GM19238 (cell line): ENCODE measurements around the gene RNF183.

Experiments used
- DNase-seq: peaks from one replicate; pipeline ENCODE4 v3.0.0; 2011; ENCODE audit warnings: low spot score; ENCODE audit not compliant: insufficient read length

RNF183 gene, protein sequence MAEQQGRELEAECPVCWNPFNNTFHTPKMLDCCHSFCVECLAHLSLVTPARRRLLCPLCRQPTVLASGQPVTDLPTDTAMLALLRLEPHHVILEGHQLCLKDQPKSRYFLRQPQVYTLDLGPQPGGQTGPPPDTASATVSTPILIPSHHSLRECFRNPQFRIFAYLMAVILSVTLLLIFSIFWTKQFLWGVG

DNA sequence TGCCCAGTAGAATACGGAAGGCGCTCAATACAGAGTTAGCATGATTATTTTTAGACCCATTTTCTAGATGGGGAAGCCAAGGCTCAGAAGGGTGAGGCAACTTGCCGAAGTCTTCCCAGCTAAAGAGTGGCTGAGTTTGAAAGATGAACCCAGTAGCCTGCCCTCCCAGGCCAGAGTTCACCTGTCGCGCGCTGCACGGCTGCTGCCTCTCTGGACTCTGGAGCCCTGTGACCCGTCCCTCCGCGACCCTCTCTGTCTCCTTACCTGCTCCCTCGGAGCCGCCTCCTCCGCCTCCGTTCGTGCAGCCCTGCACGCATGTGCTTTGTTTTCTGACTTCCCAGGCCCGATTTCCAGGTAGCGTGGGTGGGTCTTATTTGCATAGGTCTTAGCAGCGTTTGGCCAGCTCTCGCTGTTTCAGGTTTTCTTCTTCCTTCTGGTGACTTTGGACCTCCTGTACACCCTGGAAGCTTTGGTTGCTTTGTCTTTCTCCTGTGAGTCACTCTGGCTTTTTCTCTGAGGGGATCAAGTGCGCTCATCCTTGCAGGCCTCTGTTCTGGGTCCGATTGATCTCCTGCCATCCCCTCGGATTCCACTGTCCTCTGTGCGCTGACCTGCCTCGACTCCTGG is at the start of gene RNF183:
Gene RNF183 (minus strand): TSS at position 585 of the 627 bp plus-strand sequence. CDS start 5,192 bp downstream, outside the sequence.
- DNase-seq, result no peak

DNA sequence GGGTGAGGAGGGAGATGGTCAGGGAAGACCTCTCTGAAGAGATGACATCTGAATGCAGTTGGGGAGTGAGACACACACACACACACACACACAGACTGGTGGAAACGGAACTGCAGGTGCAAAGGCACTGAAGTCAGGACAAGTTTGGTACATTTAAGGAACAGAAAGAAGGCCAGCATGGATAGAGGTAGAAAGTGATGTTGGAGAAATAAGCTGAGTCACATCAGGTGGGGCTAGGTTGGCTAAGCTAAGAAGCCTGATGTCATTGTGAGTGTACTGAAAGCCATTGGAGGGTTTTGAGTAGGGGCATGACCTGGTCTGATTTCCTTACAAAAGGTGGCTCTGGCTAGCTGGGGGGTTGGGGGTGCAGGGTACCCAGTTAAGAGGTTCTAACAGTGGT is 49.2 kb upstream of the RNF183 start:
- DNase-seq, result no peak

DNA sequence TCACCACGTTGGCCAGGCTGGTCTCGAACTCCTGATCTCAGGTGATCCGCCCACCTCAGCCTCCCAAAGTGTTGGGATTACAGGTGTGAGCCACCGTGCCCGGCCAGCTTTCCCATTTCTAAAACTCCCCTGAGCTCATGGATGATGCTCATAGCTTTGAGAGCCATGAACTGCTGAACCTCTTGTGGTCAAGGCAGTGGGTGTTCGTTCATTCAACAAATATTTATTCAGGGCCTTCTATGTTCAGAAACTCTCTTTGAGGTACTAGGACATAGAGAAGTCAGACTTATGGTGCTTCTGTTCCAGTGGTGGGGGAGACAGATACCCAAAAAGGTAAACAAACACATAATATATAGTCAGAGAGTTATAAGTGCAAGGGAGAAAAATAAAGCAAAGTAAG is 48.8 kb upstream of the RNF183 start:
- no peak for DNase-seq

DNA sequence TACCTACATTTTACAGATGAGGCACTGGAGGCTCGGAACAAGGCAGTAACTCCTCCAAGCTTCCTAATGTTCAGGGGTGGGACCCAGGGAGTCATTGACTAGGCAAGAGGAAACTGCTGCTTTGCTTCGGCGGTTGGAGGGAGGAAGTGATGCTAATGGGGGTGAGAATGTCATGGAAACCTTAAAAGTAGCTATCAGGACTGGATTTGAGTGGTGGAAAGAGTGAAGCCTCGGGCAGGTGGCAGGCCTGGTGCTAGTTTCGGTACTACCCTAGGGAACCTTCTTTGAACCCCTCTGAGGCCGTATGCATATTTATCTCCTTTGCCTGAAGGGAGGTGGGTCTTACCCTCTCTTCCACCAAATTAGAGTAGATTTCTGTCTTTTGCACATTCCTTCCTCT is 47.8 kb upstream of the RNF183 start:
- no peak for DNase-seq

DNA sequence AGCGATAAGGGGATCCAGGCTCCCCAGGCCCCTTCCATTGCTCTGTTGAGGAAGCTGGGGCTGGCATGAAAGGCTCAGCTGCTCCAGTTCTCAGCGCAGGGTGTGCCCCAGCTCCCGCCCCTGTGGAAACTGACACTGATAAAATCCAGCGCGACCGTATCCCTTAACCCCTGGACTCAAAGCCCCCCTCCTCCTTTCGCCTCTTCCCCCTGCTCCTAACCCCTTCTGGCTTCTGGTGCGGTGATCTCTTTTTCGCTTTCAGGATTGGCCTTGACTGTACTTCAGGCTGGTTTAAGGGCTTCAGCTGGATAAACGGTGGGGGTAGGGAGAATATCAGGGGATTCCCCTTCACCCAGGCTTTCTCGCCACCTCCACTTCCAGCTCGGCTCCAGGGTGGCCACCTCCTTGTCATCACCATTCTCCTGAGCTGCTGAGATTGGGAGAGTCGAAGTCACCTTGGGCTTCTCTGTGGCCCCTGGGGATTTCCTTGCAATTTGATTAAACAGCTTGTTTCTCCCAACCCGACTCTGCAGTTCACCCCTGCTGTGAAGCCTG is 47.0 kb upstream of the RNF183 start:
- no peak for DNase-seq

DNA sequence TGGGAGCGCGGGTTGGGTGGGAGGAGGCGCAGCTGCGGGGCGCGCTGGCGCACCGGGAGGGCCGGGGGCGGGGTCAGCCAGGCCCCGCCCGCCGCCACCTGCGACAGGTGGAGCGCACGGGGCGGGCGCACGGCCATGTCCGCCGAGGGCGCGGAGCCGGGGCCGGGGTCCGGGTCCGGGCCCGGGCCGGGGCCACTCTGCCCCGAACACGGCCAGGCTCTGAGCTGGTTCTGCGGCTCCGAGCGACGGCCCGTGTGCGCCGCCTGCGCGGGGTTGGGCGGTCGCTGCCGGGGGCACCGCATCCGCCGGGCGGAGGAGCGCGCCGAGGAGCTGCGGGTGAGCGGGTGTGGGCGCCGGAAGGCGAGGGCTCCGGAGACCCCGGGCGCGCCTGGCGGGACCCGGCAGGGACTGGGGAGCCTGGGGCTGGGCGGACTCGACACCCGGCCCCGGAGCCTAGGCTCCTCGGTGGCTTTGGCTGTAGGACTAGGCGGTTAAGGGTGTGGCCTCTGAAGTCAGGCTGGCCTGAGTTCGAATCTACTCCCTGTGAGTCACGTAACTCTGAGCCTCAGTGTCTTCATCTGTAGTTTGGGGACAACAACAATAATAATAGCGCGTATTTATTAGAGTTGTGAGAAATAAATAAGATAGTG is 46.4 kb upstream of the RNF183 start, which contains the start of gene BSPRY:
Gene BSPRY (plus strand): TSS at position 97 of the 650 bp plus-strand sequence. CDS start 39 bp downstream, at position 136.
- DNase-seq, result peak; percentile 49

DNA sequence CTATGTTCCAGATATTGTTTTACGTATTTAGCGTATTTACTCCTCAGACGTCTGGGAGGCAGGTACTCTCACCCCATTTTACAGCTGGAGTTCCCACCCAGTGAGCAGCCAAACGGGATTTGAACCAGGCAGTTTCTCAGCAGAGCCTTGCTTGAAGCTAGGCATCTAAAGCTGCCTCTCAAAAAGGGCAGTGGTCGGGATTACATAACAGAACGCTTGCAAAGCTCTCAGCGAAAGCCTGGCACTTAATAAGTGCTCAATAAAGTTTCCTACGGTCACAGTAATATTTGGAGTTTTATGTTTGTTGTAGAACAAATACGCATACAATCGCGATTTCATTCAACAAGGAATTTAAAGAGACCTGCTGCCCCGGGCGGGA is 45.9 kb upstream of the RNF183 start:
- DNase-seq, result no peak

DNA sequence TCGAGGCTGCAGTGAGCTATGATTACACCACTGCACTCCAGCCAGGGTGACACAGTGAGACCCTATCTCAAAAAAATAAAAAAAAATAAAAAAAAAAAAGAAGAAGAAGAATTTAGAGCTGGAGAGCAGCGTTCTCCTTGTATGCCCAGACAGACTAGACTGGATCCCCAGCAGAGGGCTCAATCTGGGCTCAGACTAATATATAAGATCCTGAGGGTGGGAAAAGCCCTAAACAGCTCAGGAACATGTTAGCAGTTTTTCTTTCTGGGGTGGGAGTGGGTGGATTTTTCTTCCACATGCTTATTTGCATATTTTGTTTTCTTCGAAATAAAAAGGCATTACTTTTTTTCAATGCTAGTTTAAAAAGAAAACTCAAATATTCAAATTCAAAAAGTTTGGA is 45.3 kb upstream of the RNF183 start:
- no peak for DNase-seq

DNA sequence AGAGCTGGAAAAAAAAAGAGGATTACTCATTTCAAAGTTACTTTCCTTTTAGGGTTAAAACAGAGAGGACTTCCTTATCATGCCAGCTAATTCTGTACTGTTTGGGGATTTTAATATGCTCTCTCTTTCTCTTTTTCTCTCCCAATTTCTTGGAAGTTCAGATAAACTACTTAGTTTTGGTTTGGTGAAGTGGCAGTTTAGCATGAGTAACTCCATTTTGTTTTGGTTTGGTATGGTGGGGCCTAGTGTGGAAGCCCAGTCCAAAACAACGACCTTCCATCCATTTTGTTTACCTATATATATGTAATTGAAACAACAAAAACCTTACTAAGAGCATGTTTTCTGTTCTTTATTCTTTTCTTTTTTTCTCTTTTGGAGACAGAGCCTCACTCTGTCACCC is 42.5 kb upstream of the RNF183 start:
- no peak for DNase-seq

DNA sequence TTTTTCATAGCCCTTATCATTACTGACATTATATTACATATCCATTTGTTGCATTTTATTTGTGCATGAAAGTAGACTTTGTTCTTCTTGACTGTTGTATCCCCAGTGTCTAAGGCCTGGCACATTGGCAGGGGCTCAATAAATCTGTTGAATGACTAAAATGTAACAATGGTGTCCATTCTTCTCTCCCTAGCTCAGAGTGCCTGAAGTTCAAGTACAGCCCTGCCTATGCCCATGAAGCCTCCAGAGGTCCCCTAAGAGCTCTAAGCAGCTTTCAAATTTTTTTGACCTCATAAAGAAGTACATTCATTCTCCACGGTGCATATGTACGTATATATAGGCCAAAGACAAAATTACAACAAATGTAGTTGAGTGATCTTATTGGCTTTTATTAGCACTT is 42.0 kb upstream of the RNF183 start:
- DNase-seq, result no peak

DNA sequence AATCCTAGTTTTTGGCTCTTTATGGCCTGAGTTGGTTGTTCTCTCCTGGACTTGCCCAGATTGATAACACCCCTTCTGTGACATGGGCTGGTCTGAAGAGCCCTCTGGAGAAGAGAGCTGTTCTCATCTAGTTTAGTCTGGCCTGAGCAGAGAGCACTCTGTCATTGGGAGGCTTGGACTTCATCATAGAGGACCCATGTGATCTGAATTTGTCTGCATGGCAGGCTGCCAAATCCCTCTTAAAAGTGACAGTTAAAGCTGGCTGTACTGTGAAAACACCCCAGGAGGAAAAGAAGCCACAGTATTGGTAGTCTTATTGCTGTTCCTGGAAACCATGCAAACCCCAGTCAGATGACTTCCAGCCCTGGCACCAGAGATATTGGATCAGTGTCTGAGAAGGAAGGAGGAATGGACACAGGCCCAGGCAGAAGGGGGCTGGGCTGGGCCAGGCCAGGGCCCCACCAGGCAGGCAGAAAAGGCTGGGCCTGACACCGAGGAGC is 40.6 kb upstream of the RNF183 start:
- no peak for DNase-seq

DNA sequence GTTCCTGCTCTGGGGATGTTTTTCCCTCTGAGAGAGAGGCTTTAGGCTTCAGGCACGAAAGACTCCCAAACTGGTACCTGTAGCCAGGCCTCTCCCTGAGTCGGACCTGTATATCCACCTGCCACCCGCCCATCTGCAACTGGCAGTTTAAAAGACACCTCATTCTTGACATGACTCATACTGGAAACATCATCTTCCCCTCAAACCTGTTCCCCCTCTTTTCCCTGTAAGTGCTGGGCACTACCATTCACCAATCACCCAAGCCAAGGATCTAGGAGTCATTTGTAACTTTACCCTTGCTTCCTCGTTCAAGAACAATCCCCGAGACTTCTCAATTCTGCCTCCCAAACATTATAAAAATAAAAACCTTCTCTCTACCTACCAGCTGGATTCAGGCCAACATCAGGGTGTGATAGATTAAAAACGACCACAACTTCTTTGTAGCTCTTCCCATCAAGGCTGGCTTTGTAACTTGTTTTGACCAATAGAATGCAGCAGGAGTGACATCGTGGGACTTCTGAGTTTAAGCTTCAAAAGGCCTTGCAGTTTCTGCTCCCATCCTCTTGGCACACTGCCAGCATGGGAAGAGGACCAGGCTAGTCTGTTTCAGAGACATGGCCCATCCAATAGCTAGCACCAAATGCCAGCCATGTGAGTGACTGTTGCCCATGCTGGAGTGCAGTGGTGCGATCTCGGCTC is 38.7 kb upstream of the RNF183 start:
- DNase-seq, result no peak

DNA sequence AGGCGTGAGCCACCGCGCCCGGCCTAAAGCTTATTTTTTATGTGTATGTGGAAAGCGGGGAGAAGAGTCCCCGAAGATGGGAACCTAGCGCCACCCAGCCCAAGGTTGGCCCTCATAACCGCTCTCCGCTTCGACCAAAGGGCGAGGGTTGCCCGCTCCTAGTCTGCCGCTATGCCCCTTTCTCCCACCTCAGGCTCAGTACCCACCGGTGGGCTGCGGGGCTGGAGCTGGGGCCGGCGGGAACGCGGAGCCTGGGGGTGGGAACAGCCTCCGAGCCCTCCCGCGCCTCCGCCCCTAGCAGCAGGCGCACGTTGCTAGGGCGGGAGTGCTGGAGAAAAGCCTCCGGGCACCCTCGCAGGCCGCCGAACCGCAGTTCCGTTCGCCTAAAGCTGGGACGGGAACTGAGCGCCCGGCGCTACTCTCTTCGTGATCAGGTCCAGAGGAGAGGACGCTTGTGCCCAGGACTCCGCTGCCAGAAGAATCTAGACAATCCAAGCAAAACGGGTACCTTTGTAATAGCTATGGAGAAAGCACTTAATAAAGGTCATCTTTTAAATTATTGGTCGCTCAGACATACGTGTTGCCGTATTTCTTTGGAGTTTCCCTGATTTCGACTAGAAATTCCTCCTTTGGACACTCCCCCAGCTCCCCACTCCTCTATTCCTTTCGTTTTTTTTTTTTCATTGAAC is 37.0 kb upstream of the RNF183 start, which contains the start of gene WDR31:
Gene WDR31 (minus strand): TSS at position 265 of the 689 bp plus-strand sequence. CDS start 8,253 bp downstream, outside the sequence.
- peak; percentile 91 for DNase-seq

DNA sequence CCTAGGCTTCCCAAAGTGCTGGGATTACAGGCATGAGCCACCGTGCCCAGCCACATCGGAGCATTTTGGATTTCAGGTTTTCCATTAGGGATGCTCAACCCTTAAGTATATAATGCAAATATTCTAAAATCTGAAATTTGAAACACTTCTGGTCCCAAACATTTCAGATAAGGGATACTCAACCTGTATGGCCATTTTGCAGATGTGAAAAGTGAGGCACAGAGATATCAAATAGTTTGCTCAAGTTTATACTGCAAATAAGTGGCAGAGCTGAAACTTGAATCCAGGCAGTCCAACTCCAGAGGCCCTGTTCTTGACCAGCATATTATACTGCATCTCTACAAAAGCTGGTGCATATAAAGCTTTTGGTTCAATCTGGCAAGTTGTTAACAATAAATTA is 34.5 kb upstream of the RNF183 start:
- no peak for DNase-seq

DNA sequence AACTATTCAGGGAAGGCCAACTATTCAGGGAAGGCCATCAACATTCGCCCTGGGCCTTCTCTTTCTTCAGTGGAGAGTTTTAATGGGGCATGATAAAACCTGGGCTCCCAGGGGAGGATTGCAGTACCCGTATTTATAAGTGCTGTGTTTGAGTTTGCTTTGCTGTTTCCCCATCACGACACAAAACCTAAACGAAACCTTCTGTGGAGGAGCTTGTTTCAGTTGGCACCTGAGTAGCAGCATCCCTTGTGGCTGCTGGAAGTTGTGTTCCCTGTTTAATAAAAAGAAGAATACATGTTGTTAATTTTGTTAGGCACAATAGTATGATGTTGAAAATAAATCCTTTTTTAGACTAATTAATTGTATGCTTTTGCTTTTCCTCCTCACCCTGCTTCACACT is 28.6 kb upstream of the RNF183 start:
- DNase-seq, result no peak

DNA sequence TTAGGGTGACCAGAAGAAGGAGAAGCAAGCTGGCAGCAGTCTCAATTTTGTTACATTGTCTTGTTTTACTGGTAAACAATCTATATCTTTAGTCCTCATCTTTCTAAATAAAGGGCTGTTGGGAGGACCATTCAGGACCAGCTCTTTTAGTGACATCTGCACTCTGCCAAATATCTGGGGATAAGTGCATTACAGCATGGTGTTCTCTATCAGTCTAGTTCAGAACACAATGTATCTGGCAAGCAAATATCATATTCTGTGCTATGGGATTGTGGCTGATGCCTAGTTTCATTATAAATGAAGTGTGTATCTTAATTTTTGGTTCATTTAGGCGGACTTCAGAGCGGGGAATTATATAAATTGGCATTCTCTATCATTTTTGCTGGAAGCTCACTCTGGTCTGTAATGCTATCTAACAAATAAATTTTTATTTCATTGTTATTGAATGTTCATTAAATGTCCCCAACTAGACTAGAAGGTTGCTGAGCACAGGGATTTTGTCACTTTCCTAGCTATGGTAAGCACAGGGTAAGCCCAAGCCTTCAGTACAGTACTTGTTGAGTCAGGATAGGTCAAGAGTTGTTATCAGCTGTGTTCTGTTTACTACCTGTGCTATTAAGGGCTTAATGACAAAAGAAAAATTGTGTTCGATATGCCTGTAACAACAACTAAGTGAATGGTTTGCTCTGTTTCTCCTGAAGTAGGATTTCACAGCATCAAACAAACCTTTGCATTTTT is 25.0 kb upstream of the RNF183 start:
- no peak for DNase-seq

DNA sequence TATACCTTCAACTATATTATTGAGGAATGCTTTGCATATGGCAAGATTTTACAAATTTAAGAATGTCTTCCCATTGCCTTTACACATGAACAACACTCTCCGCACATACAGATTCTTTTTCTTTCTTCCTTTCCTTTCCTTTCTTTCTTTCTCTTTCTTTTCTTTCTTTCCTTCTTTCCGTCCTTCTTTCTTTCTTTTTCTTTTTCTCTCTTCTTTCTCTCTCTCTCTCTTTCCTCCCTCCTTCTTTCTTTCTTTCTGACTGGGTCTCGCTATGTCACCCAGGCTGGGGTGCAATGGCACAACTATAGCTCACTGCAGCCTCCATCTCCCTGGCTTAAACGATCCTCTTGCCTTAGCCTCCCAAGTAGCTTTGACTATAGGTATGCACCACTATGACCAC is 23.1 kb upstream of the RNF183 start:
- no peak for DNase-seq

DNA sequence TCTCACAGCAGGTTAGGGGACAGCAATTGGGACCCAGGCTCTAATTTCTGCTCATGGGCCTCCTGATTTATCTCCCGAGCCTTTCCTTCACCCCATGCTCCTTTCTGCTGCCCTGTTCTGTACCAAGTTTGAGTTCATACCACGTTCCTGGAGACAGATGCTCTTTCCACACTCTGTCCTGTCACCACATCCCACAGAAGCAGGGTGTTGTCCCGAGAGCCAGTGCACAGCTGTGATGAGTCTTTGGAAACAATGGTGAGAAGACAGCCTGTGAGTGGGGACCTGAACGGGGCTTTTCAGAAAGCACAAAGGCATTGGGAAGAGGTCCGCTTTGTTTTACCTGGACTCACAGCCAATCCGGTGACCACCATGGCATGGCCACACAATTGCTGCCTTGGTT is 19.5 kb upstream of the RNF183 start:
- no peak for DNase-seq

DNA sequence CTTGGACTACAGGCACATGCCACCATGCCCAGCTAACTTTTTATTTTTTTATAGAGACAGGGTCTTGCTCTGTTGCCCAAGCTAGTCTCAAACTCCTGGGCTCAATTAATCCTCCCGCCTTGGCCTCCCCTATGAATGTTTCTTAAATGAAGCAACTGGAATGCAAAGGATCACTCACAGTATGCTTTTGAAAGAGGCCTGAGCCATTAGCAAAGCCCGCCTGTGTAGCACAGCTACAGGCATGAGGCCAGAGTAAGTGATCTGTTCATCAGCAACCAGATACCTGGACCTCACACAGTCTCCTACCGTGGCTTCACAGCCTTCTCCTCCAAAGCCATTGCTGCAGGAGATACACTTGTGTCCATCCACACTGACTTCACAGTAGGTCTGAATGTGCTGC is 16.9 kb upstream of the RNF183 start:
- DNase-seq, result no peak

DNA sequence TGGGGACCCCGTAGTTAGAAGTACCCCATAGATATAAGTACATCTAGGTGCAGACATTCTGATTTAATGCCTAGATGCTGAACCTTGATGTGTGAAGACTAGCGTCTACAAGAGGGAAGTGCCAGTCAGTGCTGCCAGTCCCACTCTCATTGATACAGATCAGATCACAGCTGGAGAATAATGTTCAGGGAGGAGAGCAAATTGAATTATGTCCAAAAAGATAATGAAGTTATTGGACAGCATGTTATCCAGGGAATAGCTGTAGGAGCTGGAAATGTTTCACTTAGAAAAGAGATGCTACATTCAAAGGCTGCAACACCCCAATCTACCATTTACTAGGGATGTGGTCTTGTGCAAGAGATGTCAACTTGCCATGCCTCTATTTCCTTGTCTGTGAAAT is 15.9 kb upstream of the RNF183 start:
- no peak for DNase-seq
